K562 (cell line): Measurements from ENCODE around the gene TCTN3. TPM values are rescaled to one million over a fixed set of nuclear protein-coding genes. Genes with fewer than 3 reads are reported as not detected.

Experiments used
- ATF3 ChIP-seq, 2 experiments: fragments of 450-650 bp in 1 of 2; sonication (generic) in 1 of 2; formaldehyde crosslinking in 1 of 2; IDR thresholded peaks in 1 of 2; conservative IDR thresholded peaks in 1 of 2; 2 replicates each; pipeline versions ENCODE4 v1.6.1 to v1.8.1; 2016 to 2023; ENCODE audit warnings: mild to moderate bottlenecking in 2 of 2, moderate library complexity in 2 of 2, inconsistent platforms in 1 of 2, missing genetic modification reagents in 1 of 2
- CTCF ChIP-seq, 3 experiments: IDR thresholded peaks in 2 of 3; conservative IDR thresholded peaks in 1 of 3; 2 replicates each; pipeline ENCODE4 v1.5.1; 2011 to 2012; ENCODE audit warnings: low read length in 3 of 3, mild to moderate bottlenecking in 3 of 3, control low read depth in 2 of 3, improper control_type of control experiment in 1 of 3, inconsistent platforms in 1 of 3, low read depth in 1 of 3, mixed read lengths in 1 of 3, moderate library complexity in 1 of 3; ENCODE audit not compliant: insufficient read depth in 2 of 3
- E2F1 ChIP-seq: sonication (generic); formaldehyde crosslinking; IDR thresholded peaks from 2 replicates; pipeline ENCODE4 v1.8.1; 2023; ENCODE audit warnings: mild to moderate bottlenecking, missing genetic modification reagents, moderate library complexity
- PREB ChIP-seq: sonication (generic); formaldehyde crosslinking; IDR thresholded peaks from 2 replicates; pipeline ENCODE4 v1.8.1; 2023; ENCODE audit warnings: mild to moderate bottlenecking, missing genetic modification reagents
- TFAM ChIP-seq: fragments of 250-450 bp; sonication (Bioruptor Pico); conservative IDR thresholded peaks from 2 replicates; pipeline ENCODE4 v1.5.0; 2021; ENCODE audit warnings: mild to moderate bottlenecking, moderate library complexity
- ZBTB9 ChIP-seq: fragments of 450-650 bp; formaldehyde crosslinking; IDR thresholded peaks from 2 replicates; pipeline ENCODE4 v1.4.0; 2020; ENCODE audit warnings: mild to moderate bottlenecking, moderate library complexity
- ZNF318 ChIP-seq, 2 experiments: fragments of 450-650 bp; IDR thresholded peaks; 2 replicates each; pipeline ENCODE4 v1.6.1; 2016; ENCODE audit warnings: mild to moderate bottlenecking in 2 of 2, borderline replicate concordance in 1 of 2, low read depth in 1 of 2, moderate library complexity in 1 of 2
- polyA plus RNA-seq, 8 experiments: library from polyadenylated mRNA; depleted of rRNA in 4 of 8; stranded (reverse) in 5 of 8; unstranded in 3 of 8; fragments of >200 nt; fragmentation: Nextera tagmentation in 2 of 8; fragmentation: Illumina TruSeq in 1 of 8; extraction: Ambion mirVana in 2 of 8; extraction: Trizol in 1 of 8; gene quantifications; 2 replicates each; pipeline versions ENCODE4 v1.2.1 to v1.2.3, GENCODE V29; 2011 to 2014; ENCODE audit warnings: inconsistent platforms in 1 of 8, missing spikeins in 1 of 8
- total RNA-seq, 7 experiments: library from RNA; depleted of rRNA in 6 of 7; stranded (reverse); fragments of >200 nt in 6 of 7; fragmentation: Illumina TruSeq in 2 of 7; extraction: Trizol in 2 of 7; gene quantifications; 2 replicates each; pipeline versions ENCODE4 v1.2.1 to v1.2.3, GENCODE V29; 2011 to 2021; ENCODE audit warnings: low replicate concordance in 1 of 7

Gene TCTN3
- total and polyA plus RNA-seq, 9 of the 15 experiments (the other 6 are each of a cell fraction or from before 2014, with no cell fraction given) = 10.4 to 25.8 (median 16.3) TPM

- TF ChIP-seq ZNF318 (IDR thresholded peaks at IDR 0.05; ENCODE audit: borderline replicate concordance in 1 of 2, low read depth in 1 of 2) (no peak), ZBTB9 (CRISPR knock-in tag) (no peak), PREB (CRISPR knock-in tag) (no peak), CTCF (IDR thresholded peaks at IDR 0.05 in 2 of 3, conservative IDR thresholded peaks at IDR 0.05 in 1 of 3; ENCODE audit: insufficient read depth in 2 of 3, low read depth in 1 of 3, low read length in 3 of 3) (peak; percentile 97 to 99 (median 99)), E2F1 (CRISPR knock-in tag) (no peak), ATF3 (IDR thresholded peaks at IDR 0.05) (no peak), ATF3 (CRISPR knock-in tag; conservative IDR thresholded peaks at IDR 0.05) (no peak), TFAM (CRISPR knock-in tag) (no peak)
Measured at GRCh38 chr10:95693668-95694534, at the start of gene TCTN3 (continued).
